ENCODE measurements around the gene KIRREL3.

The KIRREL3 gene

DNA sequence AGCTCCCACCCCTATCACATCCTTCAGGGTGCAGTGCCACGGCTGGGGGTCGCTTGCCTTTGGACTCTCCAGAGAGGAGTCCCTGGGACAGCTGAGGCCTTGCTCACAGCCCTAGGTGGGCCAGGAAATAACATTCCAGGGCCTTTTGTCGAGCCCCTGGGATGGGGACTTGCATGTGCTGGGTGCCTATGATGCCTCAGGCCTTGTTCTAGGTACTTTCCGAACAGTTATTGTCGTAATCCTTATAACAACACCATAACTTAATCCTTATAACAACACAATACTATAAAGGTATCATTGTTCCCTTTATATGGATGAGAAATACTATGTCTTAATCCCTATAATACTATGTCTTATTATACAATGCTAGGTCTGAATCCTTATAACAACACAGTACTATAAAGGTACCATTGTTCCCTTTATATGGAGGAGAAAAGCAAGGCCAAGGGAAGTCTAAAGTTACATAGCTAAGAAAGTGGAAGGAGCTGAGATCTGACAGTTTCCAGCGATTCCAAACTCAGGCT is 408.5 kb downstream of the KIRREL3 start:
- DNase-seq = no peak

DNA sequence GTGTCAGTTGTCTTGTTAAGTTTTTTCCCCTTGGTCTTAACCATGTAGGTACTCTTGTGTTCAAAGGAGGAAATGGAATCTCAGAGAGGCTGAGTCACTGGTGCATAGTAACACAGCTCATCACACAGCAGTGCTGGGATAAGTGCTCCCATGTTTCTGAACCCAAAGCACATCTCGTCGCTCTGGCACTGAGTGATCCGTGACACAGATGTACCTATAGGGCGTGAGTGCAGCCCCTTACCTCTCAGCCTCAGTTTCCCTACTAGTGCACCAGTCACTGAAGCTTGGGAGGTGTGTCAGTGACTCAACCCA is 411.1 kb downstream of the KIRREL3 start:
- DNase-seq = no peak

- DNase-seq = no peak
These were observed 411.7 kb downstream of the KIRREL3 start for GRCh38 chr11:126588630-126589491.

DNA sequence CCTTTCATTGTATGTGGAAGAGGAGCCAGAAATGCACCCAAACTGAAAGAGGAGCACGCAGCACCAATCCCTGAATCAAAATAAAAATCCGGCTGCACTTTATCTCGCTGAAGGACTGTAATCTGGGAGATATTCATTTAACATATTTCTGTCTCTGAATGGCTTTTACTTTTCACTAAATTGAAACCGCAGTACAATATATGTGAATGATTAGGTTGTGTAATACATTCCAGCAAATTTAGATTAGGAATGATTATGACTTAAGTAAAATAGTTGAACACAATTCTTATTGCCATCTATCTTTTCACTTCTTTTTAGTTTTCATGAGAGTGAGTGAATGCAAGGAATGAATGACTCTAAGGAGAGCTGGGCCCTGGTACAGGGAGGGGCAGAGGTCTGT is 413.0 kb downstream of the KIRREL3 start:
- no peak for DNase-seq

- peak; percentile 32 for DNase-seq
These were observed 414.6 kb downstream of the KIRREL3 start for GRCh38 chr11:126585774-126586491.

- DNase-seq = no peak
These were observed 415.2 kb downstream of the KIRREL3 start for GRCh38 chr11:126585388-126585773.

GRCh38 chr11:126583594-126584427 is 416.8 kb downstream of the KIRREL3 start:
- DNase-seq = no peak

GRCh38 chr11:126583101-126583500 is 417.5 kb downstream of the KIRREL3 start:
- DNase-seq = no peak

GRCh38 chr11:126581871-126582648 is 418.5 kb downstream of the KIRREL3 start:
- no peak for DNase-seq

DNA sequence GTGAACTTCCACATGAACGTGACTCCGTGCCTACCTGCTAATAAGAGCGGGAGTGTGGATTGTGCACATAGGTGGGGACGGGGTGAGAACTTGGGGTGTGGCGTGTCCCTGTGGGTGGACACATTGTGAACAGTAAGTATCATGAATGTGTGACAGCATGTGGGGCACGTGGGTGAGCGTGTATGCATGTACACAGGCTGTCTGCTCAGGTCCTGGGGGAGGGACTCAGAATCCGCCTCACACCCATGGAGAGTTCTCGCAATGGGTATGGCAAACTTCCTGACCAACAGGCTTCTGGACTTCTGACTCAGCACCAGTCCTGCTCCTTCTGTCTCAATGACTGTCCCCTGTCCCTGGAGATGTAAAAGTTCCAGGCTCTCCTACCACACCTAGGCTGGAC is 422.1 kb downstream of the KIRREL3 start:
- no peak for DNase-seq

- no peak for DNase-seq
These were observed 422.5 kb downstream of the KIRREL3 start for GRCh38 chr11:126578021-126578420.

GRCh38 chr11:126575849-126576248 is 424.7 kb downstream of the KIRREL3 start:
- DNase-seq = no peak

- peak; percentile 6 for DNase-seq
These were observed 427.1 kb downstream of the KIRREL3 start for GRCh38 chr11:126573325-126573978.

GRCh38 chr11:126570489-126570888 is 430.1 kb downstream of the KIRREL3 start:
- DNase-seq = no peak

DNA sequence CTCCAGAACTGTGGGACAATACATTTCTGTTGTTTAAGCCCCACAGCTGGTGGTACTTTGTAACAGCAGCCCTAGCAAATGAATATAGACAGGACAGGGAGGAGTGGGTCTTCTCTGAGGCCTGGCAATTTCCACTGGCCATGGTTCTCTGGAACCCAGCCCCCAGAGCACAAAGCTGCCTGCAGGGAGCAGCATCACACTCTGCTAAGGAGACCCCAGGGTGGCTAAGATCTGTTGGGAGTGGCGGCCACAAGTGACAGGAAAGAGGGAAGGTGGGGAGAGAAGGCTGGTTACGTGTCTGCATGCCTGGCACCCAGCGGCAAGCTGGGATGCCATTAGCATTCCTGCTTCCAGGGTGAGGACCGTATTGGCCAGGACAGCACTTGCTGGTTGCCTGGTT is 433.2 kb downstream of the KIRREL3 start:
- DNase-seq = no peak

GRCh38 chr11:126564566-126564965 is 436.0 kb downstream of the KIRREL3 start:
- DNase-seq = no peak

DNA sequence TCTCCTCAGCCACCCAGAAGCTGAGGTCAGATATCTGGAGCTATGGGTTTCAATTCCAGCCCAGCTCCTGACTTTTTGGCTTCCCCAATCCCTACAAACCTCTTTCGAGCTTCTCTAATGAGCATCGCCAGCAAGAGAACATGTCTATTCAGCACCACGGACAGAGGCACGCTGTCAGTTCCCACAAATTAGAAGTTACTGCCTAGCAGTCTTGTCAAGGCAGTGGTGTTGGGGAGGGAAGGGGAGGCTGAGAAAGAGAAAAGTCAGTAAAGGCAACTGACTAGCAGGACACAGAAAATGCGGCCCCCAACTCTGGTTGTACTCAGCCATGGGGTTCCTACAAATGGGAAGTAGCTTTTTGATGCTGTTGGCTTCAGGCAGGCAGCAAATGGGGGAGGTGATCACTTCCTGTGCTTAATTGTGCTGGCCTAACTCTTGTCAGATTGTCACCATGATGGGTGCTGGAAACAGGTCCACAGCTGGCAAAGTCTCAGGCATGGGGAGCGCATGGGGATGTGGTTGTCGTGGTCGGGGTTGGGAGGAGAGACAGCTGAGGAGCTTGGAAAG is 439.2 kb downstream of the KIRREL3 start:
- peak; percentile 78 for DNase-seq

- DNase-seq = no peak
These were observed 440.3 kb downstream of the KIRREL3 start for GRCh38 chr11:126560221-126560620.

DNA sequence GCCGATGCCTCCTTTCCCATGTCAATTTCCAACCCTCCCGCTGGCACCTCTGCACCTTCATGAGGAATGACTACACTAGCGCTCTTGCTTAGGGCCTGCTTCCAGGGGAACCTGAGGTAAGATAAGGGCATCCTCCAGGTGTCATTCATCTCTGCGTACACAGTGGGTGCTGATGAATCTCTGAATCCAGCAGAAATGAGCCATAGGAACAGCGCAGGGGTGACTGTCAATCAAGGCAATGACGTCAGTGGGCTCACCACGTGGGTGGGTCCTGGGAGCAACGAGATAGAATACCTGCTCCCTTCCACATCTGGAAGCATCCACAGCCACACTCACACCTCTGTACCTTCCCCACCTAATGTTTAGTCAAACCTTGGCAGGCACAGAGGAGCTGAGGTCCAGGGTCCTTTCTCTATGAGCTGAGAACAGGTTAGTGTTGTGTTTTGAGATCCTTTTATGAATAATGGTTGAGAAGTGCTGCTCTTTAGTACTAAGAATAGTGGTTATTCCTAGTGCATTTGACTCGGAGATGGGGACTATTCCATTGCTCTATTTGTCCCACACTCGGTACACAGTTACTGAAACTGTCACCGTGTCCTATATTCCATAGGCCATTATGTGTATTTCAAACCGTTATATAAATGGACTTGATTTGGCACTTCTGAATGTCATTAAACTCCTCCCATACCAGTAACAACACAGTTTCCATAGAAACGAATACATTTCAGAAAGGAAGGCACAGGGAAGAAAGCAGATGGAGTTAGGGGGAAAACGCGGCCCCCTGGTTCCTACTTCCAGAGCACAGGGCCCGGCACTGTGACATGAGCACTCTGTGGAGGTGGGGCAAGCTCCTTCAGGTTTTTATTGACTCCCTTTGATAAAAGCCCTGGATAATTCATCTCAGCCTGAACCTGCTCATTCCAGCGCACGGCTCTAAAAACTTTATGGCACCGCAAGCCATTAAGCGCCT is 451.7 kb downstream of the KIRREL3 start:
- DNase-seq = no peak

GRCh38 chr11:126547691-126548090 is 452.9 kb downstream of the KIRREL3 start:
- DNase-seq = no peak

All from OCI-M1 (cell line).